ENCODE measurements around the gene PPARG. TPM values are rescaled to one million over a fixed set of nuclear protein-coding genes. Genes with fewer than 3 reads are reported as not detected.

Gene PPARG
- total and polyA plus RNA-seq, 2 donors (not counting 3 experiments of a cell fraction or from before 2014, with no cell fraction given), result 0.15 to 1.3 TPM

DNA sequence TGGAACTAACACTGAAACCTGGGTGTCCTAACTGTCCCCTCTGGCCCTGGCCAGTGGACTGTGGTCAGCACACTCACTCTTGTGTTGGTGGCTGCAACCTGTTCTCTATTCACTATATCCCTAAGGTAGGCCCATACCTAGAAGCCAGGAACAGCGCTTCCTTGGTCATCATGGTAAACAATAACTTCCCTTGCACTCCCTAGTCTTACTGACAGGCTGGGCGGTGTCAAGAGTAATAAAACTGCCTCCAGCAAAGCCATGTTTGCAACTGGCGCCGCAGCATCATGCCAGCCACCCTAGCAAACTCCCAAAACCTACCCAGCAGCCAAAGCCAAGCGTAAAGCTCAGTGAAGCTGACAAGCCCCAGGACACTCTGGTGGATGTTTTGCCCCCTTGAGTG lies 132.3 kb downstream of the PPARG start:
- no peak overlapping the region for H2AFZ ChIP-seq (ENCODE audit: low read depth, low read length)
- no peak overlapping the region for H3K27ac ChIP-seq (ENCODE audit: insufficient read depth, low read depth, low read length)
- no peak for TF ChIP-seq GATA2 (IDR thresholded peaks at IDR 0.05; ENCODE audit: insufficient read depth, insufficient read length, low read depth, low read length)
- TF ChIP-seq MAX (IDR thresholded peaks at IDR 0.05; ENCODE audit: insufficient read depth, insufficient read length), result no peak
- TF ChIP-seq EZH2 (IDR thresholded peaks at IDR 0.05; ENCODE audit: borderline replicate concordance, low read depth, low read length, severe bottlenecking), result no peak
- no peak for TF ChIP-seq POLR2AphosphoS5 (IDR thresholded peaks at IDR 0.05; ENCODE audit: insufficient read depth, low read depth, low read length)
- TF ChIP-seq MYC (IDR thresholded peaks at IDR 0.05; ENCODE audit: low read depth, low read length), result no peak
- TF ChIP-seq JUN (IDR thresholded peaks at IDR 0.05; ENCODE audit: borderline replicate concordance, insufficient read depth, insufficient read length, low read depth), result no peak
- TF ChIP-seq POLR2A (IDR thresholded peaks at IDR 0.05; ENCODE audit: low read depth, low read length), result no peak
- TF ChIP-seq FOS (IDR thresholded peaks at IDR 0.05; ENCODE audit: borderline replicate concordance, insufficient read depth, low read length), result no peak
- TF ChIP-seq, protein P1, sequence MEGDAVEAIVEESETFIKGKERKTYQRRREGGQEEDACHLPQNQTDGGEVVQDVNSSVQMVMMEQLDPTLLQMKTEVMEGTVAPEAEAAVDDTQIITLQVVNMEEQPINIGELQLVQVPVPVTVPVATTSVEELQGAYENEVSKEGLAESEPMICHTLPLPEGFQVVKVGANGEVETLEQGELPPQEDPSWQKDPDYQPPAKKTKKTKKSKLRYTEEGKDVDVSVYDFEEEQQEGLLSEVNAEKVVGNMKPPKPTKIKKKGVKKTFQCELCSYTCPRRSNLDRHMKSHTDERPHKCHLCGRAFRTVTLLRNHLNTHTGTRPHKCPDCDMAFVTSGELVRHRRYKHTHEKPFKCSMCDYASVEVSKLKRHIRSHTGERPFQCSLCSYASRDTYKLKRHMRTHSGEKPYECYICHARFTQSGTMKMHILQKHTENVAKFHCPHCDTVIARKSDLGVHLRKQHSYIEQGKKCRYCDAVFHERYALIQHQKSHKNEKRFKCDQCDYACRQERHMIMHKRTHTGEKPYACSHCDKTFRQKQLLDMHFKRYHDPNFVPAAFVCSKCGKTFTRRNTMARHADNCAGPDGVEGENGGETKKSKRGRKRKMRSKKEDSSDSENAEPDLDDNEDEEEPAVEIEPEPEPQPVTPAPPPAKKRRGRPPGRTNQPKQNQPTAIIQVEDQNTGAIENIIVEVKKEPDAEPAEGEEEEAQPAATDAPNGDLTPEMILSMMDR (IDR thresholded peaks at IDR 0.05; ENCODE audit: extremely low read depth in 1 of 2, insufficient read depth in 1 of 2, low read depth in 1 of 2, low read length in 2 of 2), result no peak
- H3K9me3 ChIP-seq (replicated peaks; ENCODE audit: control insufficient read depth, insufficient read depth, low read length), result no peaks in the 10 kb centered on the region
- BruUV-seq (replicated peaks), result no TSS peak
- peaks cover 11 to 23% of the 10 kb centered on the region in 2 experiments for H3K27me3 ChIP-seq (ENCODE audit: control insufficient read depth in 2 of 2, insufficient read depth in 2 of 2, low read length in 2 of 2)
- H3K36me3 ChIP-seq (ENCODE audit: control insufficient read depth in 2 of 2, extremely low read depth in 1 of 2, insufficient read depth in 2 of 2, low read length in 2 of 2), result no peaks in the 10 kb centered on the region
- no peaks in the 10 kb centered on the region for H3K9me1 ChIP-seq (replicated peaks; ENCODE audit: control insufficient read depth, extremely low read depth, insufficient read depth, low read length)
- no peak overlapping the region for H3K4me3 ChIP-seq (replicated peaks in 1 of 3; ENCODE audit: insufficient read depth in 1 of 3, low read depth in 1 of 3, low read length in 3 of 3)
- FAIRE-seq (no peak), DNase-seq (ENCODE audit: low read depth, low spot score) (no peak)
- ChIA-PET CTCF (interaction anchor here (0.9 kb wide), 1 partner anchor 57 kb away, joined by 3 read pairs; no protein-coding TSS in a partner anchor), POLR2A (no interaction called here)
- intact Hi-C loops (cut with micrococcal nuclease), result no loop called here
- dilution Hi-C loops (cut with MboI; ENCODE audit: extremely low pct_ligation_motif_present, low sequenced_read_pairs), result no loop called here
- H3K4me2 ChIP-seq (ENCODE audit: insufficient read depth, low read length), result no peak overlapping the region
- no peaks in the 10 kb centered on the region for H4K20me1 ChIP-seq (replicated peaks; ENCODE audit: control insufficient read depth, extremely low read depth, insufficient read depth, low read length)
- H3K4me1 ChIP-seq (ENCODE audit: control insufficient read depth, extremely low read depth, insufficient read depth, low read length), result peaks cover 7% of the 10 kb centered on the region
- no peak overlapping the region for H3K9ac ChIP-seq (replicated peaks; ENCODE audit: extremely low read depth, insufficient read depth, low read length)
- H3K79me2 ChIP-seq (ENCODE audit: control insufficient read depth, insufficient read depth, low read length), result no peaks in the 10 kb centered on the region

Measured in endothelial cell of umbilical vein (primary cell).